ENCODE data around the gene A4GNT.
A peak's percentile ranks its signal among the peaks of the same experiment; 100 is the strongest.
"Not testable (repeated sequence)": the region's sequence is repeated elsewhere in the genome, so short reads cannot be mapped to it uniquely, and the experiment has no call there.

Gene A4GNT

GRCh38 chr3:138093721-138094120, 38.5 kb downstream of the A4GNT start:
- in situ Hi-C loops (cut with HindIII; ENCODE audit: low pct_ligation_motif_present, low sequenced_read_pairs), result no loop called here
- H3K36me3 ChIP-seq (replicated peaks), result peaks cover 11% of the 10 kb centered on the region
- H3K27me3 ChIP-seq (replicated peaks), result no peaks in the 10 kb centered on the region
- DNase-seq, result peak; percentile 16
- H3K4me3 ChIP-seq (ENCODE audit: low read depth, low read length), result no peak overlapping the region
- no peak for TF ChIP-seq CTCF (IDR thresholded peaks at IDR 0.05; ENCODE audit: low read depth, low read length, missing control alignments)
- no peak overlapping the region for H3K27ac ChIP-seq

DNA sequence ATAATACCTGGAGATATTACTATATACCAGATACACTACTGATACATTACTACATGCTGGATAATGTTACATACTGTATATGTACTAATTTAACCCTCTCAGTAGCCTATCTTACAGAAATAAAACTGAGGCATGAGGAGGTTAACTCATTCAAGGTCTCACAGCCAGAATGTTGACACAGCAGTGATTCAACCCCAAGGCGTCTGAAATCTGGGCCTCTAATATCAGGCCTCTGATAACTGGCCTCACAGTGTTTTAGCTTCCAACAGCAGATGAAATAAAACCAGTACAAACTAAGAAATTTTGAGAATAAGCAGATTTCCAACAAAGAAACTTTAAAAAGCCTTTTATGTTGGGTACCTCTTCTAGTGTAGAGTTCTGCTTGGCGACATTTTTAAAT, 40.2 kb downstream of the A4GNT start:
- Histone ChIP-seq H3K27ac (peak overlapping the region; percentile 24), H3K36me3 (replicated peaks) (peaks cover 17% of the 10 kb centered on the region)
- in situ Hi-C loops (cut with HindIII; ENCODE audit: low pct_ligation_motif_present, low sequenced_read_pairs), result no loop called here

DNA sequence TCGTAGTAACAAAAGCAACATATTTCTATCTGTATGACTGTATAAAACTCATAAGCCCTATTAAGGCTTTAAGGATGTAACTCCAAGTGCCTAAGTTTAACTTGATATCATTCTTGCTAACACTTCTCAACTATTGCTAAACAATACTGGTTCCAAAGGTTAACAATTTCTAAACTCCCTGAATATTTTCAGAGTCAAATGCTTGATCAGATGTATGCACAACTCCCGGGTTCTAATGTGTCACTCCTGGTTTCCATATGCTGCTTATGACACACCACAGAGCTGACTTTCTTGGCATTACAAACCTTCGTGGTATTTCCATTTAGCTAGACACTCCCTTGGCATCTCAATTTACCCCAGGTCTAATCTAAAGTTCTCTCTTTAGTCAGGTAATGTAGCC, 43.1 kb downstream of the A4GNT start:
- DNase-seq, result peak; percentile 62
- TF ChIP-seq CTCF (IDR thresholded peaks at IDR 0.05; ENCODE audit: low read depth, low read length, missing control alignments), result no peak
- in situ Hi-C loops (cut with HindIII; ENCODE audit: low pct_ligation_motif_present, low sequenced_read_pairs), result no loop called here
- no peak overlapping the region for H3K4me3 ChIP-seq (ENCODE audit: low read depth, low read length)
- no peaks in the 10 kb centered on the region for H3K27me3 ChIP-seq (replicated peaks)
- no peak overlapping the region for H3K27ac ChIP-seq
- H3K36me3 ChIP-seq (replicated peaks), result peaks cover 16% of the 10 kb centered on the region

More for the DNA sequence above, 40.2 kb downstream of the A4GNT start:
- Histone ChIP-seq H3K27me3 (replicated peaks) (no peaks in the 10 kb centered on the region), H3K4me3 (ENCODE audit: low read depth, low read length) (no peak overlapping the region)
- DNase-seq, result peak; percentile 87
- no peak for TF ChIP-seq CTCF (IDR thresholded peaks at IDR 0.05; ENCODE audit: low read depth, low read length, missing control alignments)

DNA sequence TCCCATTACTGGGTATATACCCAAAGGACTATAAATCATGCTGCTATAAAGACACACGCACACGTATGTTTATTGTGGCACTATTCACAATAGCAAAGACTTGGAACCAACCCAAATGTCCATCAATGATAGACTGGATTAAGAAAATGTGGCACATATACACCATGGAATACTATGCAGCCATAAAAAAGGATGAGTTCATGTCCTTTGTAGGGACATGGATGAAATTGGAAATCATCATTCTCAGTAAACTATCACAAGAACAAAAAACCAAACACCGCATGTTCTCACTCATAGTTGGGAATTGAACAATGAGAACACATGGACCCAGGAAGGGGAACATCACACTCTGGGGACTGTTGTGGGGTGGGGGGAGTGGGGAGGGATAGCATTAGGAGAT, 46.4 kb downstream of the A4GNT start:
- H3K27me3 ChIP-seq (replicated peaks); DNase-seq; H3K27ac ChIP-seq; H3K4me3 ChIP-seq (ENCODE audit: low read depth, low read length); in situ Hi-C loops (cut with HindIII; ENCODE audit: low pct_ligation_motif_present, low sequenced_read_pairs): not testable (repeated sequence)
- H3K36me3 ChIP-seq (replicated peaks), result peaks cover 23% of the 10 kb centered on the region

GRCh38 chr3:138084196-138084595, 48.0 kb downstream of the A4GNT start:
- Histone ChIP-seq H3K36me3 (replicated peaks) (peaks cover 23% of the 10 kb centered on the region), H3K27ac (no peak overlapping the region), H3K4me3 (ENCODE audit: low read depth, low read length) (no peak overlapping the region), H3K27me3 (replicated peaks) (no peaks in the 10 kb centered on the region)
- in situ Hi-C loops (cut with HindIII; ENCODE audit: low pct_ligation_motif_present, low sequenced_read_pairs), result no loop called here
- DNase-seq, result no peak
- TF ChIP-seq CTCF (IDR thresholded peaks at IDR 0.05; ENCODE audit: low read depth, low read length, missing control alignments), result no peak

- peaks cover 20% of the 10 kb centered on the region for H3K36me3 ChIP-seq (replicated peaks)
- no peak for TF ChIP-seq CTCF (IDR thresholded peaks at IDR 0.05; ENCODE audit: low read depth, low read length, missing control alignments)
- in situ Hi-C loops (cut with HindIII; ENCODE audit: low pct_ligation_motif_present, low sequenced_read_pairs), result no loop called here
- DNase-seq, result peak; percentile 49
- peak overlapping the region; percentile 94 for H3K27ac ChIP-seq
- H3K27me3 ChIP-seq (replicated peaks), result no peaks in the 10 kb centered on the region
- H3K4me3 ChIP-seq (ENCODE audit: low read depth, low read length), result no peak overlapping the region
Measured at GRCh38 chr3:138082992-138083386, 49.2 kb downstream of the A4GNT start.
